Esophagus mucosa (tissue), 1 donor: ENCODE data around the gene OR10K2. TPM values are rescaled to one million over a fixed set of nuclear protein-coding genes. Genes with fewer than 3 reads are reported as not detected.

Source experiments
- total RNA-seq: library from RNA; stranded (reverse); gene quantifications from one replicate; pipeline ENCODE4 v1.2.4, GENCODE V29; 2023
- donor health status: DM: yes; HTN: yes; CAD: no.

Gene OR10K2
- total RNA-seq, 1 donor from 2014 or later, result not detected

Other genes with a start within 250 kb of the OR10K2 start
- 0.44 TPM for gene CD1D, start 245.3 kb downstream of the OR10K2 start, total RNA-seq
- not detected for gene CD1A, start 171.8 kb downstream of the OR10K2 start, total RNA-seq
- gene CD1C, start 136.3 kb downstream of the OR10K2 start, total RNA-seq, result 0.32 TPM
- gene CD1B, start 94.7 kb downstream of the OR10K2 start, total RNA-seq, result not detected
- not detected for gene CD1E, start 72.3 kb downstream of the OR10K2 start, total RNA-seq
- not detected for gene OR10T2, start 26.8 kb downstream of the OR10K2 start, total RNA-seq
- gene OR10K1, start 35.6 kb upstream of the OR10K2 start, total RNA-seq, result not detected
- not detected for gene OR10R2, start 46.0 kb upstream of the OR10K2 start, total RNA-seq
- gene OR6Y1, start 128.2 kb upstream of the OR10K2 start, total RNA-seq, result not detected
- not detected for gene OR6P1, start 144.3 kb upstream of the OR10K2 start, total RNA-seq
- not detected for gene OR10X1, start 153.7 kb upstream of the OR10K2 start, total RNA-seq
- gene OR10Z1, start 179.0 kb upstream of the OR10K2 start, total RNA-seq, result not detected